Stimulated activated CD8-positive, alpha-beta memory T cell treated with anti-CD3 and anti-CD28 coated beads, Interleukin-7, amount 100 ng/mL, for 48 hours (primary cell): ENCODE data around the gene PROZ.
"Not testable (repeated sequence)": the region's sequence is repeated elsewhere in the genome, so short reads cannot be mapped to it uniquely, and the experiment has no call there.

Experiments
- DNase-seq, 2 donors: peaks; one replicate each; pipeline ENCODE4 v3.0.0-alpha.2; 2020; ENCODE audit warnings: low read depth in 1 of 2; ENCODE audit errors: extremely low read depth in 1 of 2

Gene PROZ, protein sequence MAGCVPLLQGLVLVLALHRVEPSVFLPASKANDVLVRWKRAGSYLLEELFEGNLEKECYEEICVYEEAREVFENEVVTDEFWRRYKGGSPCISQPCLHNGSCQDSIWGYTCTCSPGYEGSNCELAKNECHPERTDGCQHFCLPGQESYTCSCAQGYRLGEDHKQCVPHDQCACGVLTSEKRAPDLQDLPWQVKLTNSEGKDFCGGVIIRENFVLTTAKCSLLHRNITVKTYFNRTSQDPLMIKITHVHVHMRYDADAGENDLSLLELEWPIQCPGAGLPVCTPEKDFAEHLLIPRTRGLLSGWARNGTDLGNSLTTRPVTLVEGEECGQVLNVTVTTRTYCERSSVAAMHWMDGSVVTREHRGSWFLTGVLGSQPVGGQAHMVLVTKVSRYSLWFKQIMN

DNA sequence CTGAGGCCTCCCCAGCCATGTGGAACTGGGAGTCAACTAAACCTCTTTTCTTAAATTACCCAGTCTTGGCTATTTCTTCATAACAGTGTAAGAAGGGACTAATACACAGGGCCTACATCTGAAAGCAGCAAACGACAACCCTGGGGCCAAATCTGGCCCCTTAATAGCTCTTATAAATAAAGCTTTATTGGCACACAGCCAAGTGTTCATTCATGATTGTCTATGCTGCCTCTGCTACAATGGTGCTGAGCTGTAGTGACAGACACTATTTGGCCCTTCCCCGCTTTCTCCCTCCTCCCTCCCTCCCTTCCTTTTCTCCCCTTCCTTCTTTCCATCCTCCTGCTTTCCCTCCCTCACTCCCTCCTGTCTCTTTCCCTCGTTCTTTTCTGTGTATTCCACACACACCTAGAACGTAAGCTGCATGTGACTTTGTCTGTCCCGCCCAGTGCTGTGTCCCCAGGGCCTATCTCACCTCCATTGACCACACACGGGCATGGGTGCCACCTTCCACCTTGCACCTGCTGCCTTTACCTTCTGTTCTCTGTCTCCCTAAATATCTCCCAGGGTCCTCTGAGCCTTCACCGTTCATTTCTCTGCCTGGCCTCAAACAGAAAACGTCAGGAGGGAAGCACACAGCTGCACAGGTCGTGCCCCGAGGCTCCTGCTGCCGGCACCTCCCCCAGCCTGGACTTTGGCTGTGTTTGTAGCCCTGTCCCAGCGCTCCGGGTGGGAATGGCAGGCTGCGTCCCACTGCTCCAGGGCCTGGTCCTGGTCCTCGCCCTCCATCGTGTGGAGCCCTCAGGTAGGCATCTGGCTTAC is at the start of gene PROZ:
Gene PROZ (plus strand): TSS at position 720 of the 819 bp plus-strand sequence. CDS start 13 bp downstream, at position 733.
- no peak for DNase-seq

DNA sequence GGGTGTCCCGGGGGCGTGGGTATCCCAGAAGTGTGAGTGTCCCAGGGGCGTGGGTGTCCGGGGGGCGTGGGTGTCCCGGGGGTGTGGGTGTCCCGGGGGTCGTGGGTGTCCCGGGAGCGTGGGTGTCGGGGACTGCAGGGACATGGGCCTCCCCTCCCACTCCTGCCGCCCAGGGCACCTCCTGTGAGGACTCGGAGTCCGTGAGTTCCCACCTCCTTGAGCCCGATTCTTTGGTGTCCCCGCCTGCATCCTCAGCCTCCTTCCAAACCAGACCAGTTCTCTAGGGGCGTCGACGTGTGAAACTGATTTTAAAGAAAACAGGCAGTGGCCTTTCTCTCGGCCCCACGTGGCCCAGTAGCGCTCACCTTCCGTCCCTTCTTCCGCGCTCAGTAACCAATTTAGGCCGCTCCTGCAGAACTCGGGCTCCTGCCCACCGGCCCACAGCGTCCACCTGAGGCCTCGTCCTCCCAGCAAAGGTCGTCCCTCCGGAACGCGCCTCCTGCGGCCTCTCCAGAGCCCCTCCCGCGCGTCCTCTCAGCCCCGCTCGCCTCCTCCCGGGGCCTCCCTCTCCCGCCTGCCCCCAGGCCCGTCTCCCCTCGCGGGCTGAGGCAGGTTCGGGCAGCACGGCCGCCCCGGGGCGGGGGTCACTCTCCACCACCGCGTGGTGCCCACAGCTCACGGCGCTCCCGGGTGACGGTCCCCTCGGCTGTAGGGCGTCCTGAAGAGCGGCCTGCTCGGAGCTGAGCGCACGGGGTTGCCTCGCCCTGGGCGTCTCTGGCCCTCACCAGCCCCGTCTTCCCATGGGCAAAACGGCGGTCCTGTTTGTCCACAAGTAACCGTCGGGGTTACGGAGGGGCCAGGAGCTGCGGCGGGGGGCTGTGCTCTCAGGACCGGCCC is 49.0 kb upstream of the PROZ start:
- DNase-seq: no peak

DNA sequence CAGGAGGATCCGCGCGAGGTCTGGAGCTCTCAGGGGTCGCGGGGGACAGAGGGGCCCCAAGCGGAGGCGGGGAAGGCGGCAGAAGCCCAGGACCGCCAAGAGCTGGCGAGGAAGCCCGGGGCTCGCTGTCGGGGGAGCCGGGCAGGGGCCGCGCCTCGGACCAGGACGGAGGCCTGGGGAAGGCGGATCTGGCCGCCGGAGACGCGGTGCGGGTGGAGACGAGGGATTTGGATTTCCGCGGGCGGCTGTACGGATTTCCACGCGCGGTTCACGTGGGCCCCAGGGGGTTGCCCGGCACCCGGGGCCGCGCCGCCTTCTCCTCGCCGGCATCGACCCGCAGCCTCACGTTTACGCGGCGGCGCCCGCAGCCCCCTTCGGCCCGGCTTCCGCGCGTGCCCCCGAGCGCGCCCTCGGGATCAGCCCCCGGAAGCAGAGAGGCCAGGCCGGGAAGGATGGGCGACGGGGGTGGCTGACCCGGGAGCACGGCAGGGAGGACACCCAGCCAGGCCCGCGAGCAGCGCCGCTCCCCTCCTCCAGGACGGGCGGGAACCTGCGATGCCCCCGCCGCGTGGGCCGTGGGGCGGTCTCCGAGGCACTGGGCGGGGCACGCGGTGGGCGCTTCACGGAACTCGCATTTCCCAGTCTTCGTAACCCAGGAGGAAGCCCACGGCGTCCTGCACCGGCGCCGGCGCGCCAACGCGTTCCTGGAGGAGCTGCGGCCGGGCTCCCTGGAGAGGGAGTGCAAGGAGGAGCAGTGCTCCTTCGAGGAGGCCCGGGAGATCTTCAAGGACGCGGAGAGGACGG is 48.2 kb upstream of the PROZ start:
- DNase-seq: no peak

DNA sequence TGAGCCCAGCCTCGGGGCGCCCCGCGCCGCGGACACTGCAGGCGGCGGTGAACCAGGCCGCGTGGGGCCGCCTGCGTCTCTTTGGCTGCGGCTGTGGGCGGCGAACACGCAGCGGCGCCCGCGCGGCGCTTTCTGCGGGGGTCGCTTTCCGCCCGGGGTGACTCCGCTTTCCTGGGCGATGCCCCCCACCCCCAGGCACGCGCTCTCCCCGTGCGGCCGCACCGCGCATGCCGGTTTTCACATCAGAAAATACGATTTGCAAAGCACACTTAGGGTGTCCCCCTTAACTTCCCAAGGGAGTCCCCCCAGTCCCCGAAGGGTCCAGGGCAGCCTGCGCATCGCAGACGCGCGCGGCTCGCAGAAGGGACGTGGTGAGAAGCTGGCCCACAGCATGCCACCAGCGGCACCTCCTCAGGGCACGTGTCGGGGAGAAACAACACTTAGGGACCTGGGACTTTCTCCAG is 47.6 kb upstream of the PROZ start:
- DNase-seq: no peak

DNA sequence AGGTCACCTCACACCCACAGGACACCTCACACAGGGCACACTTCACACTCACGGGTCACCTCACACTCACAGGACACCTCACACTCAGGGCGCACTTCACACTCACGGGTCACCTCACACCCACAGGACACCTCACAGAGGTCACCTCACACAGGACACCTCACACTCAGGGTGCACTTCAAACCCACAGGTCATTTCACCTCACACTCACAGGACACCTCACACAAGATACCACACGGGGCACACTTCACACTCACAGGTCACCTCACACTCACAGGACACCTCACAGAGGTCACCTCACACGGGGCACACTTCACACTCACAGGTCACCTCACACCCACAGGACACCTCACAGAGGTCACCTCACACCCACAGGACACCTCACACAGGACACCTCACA is 46.6 kb upstream of the PROZ start:
- not testable (repeated sequence) for DNase-seq

DNA sequence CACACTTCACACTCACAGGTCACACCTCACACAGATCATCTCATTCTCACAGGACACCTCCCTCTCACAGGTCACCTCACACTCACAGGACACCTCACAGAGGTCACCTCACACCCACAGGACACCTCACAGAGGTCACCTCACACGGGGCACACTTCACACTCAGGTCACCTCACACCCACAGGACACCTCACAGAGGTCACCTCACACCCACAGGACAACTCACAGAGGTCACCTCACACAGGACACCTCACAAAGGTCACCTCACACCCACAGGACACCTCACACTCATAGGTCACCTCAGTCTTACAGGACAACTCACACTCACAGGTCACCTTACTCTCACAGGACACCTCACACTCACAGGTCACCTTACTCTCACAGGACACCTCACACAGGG is 46.0 kb upstream of the PROZ start:
- not testable (repeated sequence) for DNase-seq

DNA sequence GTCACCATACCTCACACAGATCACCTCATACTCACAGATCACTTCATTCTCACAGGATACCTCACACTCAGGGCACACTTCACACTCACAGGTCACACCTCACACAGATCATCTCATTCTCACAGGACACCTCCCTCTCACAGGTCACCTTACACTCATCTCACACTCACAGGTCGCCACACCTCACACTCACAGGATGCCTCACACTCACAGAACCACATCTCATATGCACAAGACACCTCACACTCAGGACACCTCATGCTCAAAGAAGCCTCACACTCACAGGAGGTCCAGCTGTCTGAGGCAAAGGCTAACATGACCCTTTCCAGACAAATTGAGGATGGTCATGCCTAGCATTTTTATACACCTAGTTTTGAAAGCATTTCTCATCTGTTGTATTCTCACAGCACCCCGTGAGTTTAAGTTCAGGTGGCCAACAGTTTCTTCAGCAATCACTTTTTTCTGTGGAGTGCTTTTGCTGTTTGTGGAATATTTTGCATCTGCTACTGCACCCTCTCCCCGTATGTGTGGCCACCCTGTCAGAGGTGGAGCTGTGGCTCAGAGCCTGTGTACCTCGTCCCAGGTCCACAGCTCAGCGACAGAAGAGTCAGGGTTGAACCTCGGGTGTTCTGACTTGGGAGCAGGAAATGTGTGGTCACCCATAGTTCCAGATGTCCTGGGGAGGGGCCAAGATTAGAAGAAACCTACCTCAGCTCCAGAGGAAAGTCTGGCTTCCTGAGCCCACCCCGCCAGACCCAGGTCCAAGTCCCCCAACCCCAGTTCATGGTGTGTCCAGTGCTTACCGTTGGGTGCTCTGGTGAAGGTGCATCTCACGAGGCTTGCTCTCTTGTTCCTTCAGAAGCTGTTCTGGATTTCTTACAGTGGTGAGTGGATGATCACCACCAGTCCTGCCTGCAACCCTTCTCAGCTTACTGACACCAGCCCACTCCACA is 45.3 kb upstream of the PROZ start:
- DNase-seq: no peak

DNA sequence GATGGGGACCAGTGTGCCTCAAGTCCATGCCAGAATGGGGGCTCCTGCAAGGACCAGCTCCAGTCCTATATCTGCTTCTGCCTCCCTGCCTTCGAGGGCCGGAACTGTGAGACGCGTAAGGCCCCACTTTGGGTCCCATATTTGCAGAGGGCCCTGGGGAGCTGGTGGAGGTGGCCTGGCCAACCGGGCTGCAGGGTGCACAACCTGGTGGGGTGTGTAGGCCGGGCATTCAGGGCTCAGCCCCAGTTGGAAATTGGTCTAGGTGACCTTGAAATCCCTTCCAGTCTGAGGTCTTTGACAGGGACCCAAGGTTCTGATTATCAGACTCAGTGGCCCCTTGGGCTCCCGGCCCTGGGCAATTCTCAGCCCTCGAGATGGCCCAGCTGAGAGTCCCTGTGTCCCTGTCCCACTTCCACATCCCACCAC is 44.6 kb upstream of the PROZ start:
- no peak for DNase-seq

DNA sequence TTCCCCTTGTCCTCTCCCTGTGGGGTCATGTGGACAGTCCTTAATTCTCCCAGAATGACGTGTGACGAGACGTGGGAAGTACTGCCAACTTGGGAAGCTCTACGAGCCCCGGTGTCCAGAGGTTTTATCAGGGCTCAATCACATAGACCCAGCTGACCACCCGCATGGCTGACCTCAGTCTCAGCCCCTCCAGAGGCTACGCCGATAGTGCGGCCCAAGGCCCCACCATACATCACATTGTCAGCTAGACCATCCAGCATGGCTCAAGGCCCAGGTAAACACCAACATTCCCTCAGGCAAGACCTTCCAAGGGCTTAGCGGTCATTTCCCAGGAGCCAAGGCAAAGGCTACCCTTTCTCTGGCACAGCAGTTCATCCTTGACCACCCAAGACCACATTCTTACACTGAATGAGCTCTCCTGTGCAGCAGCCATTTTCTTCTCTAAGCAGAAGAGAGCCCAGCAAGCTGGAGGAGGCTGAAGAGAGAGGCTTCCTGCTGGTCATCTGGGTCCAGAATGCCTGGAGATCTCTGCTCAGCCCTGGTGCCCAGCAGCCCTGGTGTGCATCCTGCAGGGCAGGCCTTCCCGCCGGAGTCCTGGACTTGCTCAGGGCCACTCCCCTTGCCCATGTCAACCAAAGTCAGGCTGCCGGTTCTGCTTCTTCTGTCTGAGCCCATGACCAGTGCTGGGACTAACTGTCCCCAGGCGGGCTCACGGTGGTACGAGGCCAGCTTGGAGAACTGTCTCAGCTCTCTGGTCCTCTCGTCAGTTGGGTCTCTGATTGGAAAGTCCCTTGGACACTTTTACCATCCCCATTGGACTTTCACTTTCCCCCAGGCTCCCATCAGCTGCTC is 43.7 kb upstream of the PROZ start:
- DNase-seq: no peak

DNA sequence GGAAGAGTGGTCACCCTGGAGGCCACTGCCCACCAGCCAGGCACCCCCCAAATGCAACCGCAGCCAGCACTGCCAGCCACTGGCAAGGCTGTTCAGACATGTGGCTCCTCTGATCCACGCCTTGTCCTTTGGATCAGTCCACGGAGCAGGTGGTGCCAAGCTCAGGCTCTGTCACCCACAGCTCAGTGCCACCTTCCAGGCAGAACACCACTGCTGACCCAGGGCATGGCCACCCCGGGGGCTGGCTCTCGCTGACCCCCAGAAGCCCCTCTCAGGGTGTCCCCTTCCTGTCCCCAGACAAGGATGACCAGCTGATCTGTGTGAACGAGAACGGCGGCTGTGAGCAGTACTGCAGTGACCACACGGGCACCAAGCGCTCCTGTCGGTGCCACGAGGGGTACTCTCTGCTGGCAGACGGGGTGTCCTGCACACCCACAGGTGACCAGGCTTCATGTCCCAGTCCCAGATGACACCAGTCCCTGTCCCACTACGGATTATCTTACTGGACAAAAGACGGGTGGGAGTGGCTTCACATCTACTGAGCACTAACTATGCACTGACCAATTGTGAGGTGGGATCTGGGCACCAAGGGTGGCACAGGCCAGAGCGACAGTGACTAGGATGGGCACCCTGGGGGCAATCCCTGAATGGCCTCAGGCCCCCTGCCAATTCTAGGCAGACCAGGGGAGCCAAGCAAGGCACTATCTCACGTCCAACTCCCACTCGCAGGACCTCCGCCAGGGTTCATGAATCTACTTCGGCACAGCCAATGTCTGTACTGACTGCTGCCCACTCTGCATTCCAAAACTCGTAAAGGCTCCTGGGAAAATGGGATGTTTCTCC is 42.9 kb upstream of the PROZ start:
- DNase-seq: no peak

DNA sequence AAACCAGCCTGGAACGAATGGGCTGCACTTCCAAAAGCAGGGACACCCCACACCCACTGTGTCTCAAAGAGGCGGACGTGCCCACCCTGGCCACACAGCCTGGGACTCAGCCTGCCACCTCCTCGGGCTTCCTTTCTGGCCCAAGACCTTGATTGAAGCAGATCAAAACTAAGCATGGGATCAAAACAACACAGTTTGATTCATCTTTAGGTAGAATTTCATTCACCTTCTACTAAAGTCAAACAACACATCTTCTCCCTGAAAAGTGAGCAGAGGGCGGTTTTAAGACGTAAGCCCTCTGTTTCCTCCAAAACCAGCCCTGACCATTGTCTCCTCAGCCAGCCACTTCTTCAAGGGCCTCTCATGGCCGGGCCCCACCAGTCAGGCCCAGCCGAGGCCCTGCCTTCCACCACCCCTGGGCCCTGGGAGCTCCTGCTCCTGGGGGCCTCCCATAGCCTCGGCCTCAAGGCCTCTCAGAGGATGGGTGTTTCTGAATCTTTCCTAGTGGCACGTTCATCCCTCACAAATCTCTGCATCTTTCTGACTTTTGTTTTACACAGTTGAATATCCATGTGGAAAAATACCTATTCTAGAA is 42.1 kb upstream of the PROZ start:
- DNase-seq: no peak

DNA sequence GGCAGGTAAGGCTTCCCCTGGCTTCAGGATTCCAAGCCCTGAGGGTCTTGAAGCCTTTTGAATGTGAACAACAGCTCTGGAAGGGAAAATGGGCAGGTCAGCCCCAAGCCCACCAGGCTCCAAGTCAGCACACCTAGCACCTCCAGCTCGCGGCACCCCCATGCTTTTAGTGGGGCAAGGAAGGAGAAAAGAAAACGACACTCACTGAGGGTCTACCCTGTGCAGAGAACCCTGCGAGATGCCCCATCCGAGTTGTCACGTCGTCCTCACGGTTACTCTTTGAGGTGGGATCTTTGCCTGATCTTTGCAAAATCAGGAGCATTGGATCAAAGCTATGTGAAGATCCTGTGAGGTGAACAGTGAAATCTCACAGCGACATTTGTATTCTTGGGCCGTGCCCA is 41.6 kb upstream of the PROZ start:
- no peak for DNase-seq

DNA sequence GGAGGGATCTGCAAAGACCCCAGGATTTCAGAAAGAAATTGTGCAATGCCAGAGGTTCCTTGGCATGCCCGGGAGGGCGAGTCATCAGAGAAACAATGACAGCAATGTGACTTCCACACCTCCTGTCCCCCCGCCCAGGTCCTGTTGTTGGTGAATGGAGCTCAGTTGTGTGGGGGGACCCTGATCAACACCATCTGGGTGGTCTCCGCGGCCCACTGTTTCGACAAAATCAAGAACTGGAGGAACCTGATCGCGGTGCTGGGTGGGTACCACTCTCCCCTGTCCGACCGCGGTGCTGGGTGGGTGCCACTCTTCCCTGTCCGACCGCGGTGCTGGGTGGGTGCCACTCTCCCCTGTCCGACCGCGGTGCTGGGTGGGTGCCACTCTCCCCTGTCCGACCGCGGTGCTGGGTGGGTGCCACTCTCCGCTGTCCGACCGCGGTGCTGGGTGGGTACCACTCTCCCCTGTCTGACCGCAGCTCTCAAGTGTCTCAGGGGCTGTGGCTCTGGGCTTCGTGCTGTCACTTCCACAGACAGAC is 41.0 kb upstream of the PROZ start:
- DNase-seq: no peak

DNA sequence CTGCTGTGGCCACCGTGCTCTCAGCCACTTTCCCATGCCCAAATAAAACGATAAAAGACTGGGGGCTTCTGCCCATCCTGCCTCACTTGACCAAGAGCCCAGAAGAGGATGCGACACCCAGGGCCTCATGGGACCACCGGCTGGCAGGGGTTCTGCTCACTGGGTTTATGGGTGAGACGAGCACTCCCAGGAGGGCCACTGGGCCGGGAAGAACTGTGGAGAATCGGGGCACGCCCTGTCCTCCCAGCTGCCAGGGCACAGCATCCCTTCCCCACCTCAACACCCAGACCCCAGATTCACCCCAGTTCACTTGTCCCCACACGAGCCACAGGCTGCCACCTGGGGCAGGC is 40.6 kb upstream of the PROZ start:
- no peak for DNase-seq

DNA sequence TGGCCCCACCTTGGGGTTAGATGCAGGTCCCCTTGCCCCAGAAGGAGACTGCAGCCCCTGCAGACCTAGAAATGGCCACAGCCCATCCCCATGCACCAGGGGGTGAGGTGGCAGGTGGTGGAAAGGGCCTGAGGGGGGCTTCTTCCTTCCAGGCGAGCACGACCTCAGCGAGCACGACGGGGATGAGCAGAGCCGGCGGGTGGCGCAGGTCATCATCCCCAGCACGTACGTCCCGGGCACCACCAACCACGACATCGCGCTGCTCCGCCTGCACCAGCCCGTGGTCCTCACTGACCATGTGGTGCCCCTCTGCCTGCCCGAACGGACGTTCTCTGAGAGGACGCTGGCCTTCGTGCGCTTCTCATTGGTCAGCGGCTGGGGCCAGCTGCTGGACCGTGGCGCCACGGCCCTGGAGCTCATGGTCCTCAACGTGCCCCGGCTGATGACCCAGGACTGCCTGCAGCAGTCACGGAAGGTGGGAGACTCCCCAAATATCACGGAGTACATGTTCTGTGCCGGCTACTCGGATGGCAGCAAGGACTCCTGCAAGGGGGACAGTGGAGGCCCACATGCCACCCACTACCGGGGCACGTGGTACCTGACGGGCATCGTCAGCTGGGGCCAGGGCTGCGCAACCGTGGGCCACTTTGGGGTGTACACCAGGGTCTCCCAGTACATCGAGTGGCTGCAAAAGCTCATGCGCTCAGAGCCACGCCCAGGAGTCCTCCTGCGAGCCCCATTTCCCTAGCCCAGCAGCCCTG is 40.0 kb upstream of the PROZ start:
- no peak for DNase-seq
